OCI-LY1 (cell line): ENCODE results near the gene MTCL3.

Experiments
- H2AFZ ChIP-seq: fragments of 200-600 bp; sonication (generic), shearing (Covaris generic); 2 replicates; pipeline ENCODE4 v1.6.0; 2014; ENCODE audit warnings: antibody characterized with exemption, mild to moderate bottlenecking, low read length
- H3F3A ChIP-seq: fragments of 200-600 bp; sonication (generic), shearing (Covaris generic); 2 replicates; pipeline ENCODE4 v1.6.0; 2014; ENCODE audit warnings: mild to moderate bottlenecking, antibody characterized with exemption, low read length, moderate library complexity; ENCODE audit not compliant: insufficient read depth
- H3K27ac ChIP-seq: fragments of 200-600 bp; sonication (generic); 2 replicates; pipeline ENCODE4 v1.5.1; 2014; ENCODE audit warnings: low read length, mixed run types, mild to moderate bottlenecking, low read depth; ENCODE audit not compliant: poor library complexity, severe bottlenecking
- H3K27me3 ChIP-seq: fragments of 200-600 bp; sonication (generic); 2 replicates; pipeline ENCODE4 v1.6.0; 2014; ENCODE audit warnings: antibody characterized with exemption, mild to moderate bottlenecking, low read length, moderate library complexity; ENCODE audit not compliant: insufficient read depth
- H3K36me3 ChIP-seq: fragments of 200-600 bp; sonication (generic); 2 replicates; pipeline ENCODE4 v1.6.1; 2014; ENCODE audit warnings: mild to moderate bottlenecking, antibody characterized with exemption, low read length, moderate library complexity, mixed read lengths; ENCODE audit not compliant: insufficient read depth
- H3K4me1 ChIP-seq: fragments of 200-600 bp; sonication (generic); 2 replicates; pipeline ENCODE4 v1.5.1; 2014; ENCODE audit warnings: mild to moderate bottlenecking, low read length, moderate library complexity; ENCODE audit not compliant: insufficient read depth, severe bottlenecking
- H3K4me2 ChIP-seq: fragments of 200-600 bp; sonication (generic), shearing (Covaris generic); 2 replicates; pipeline ENCODE4 v1.6.1; 2014; ENCODE audit warnings: low read length
- H3K4me3 ChIP-seq: fragments of 200-600 bp; sonication (generic); 2 replicates; pipeline ENCODE4 v1.5.1; 2014; ENCODE audit warnings: low read length, low read depth, mild to moderate bottlenecking, mixed read lengths; ENCODE audit not compliant: poor library complexity, severe bottlenecking
- H3K79me2 ChIP-seq: fragments of 200-600 bp; shearing (Covaris generic); 2 replicates; pipeline ENCODE4 v1.6.1; 2016; ENCODE audit warnings: mixed run types, low read length, mixed read lengths; ENCODE audit not compliant: insufficient read depth
- H3K9ac ChIP-seq: fragments of 200-600 bp; sonication (generic), shearing (Covaris generic); 2 replicates; pipeline ENCODE4 v1.6.1; 2014; ENCODE audit warnings: mild to moderate bottlenecking, low read length, mixed read lengths
- H3K9me2 ChIP-seq: fragments of 200-600 bp; sonication (generic), shearing (Covaris generic); 2 replicates; pipeline ENCODE4 v1.6.1; 2014; ENCODE audit warnings: low read depth, mild to moderate bottlenecking, low read length, mixed read lengths
- H3K9me3 ChIP-seq: fragments of 200-600 bp; shearing (Covaris generic); 2 replicates; pipeline ENCODE4 v1.6.1; 2014; ENCODE audit warnings: low read length, mixed read lengths
- H4K20me1 ChIP-seq: fragments of 200-600 bp; sonication (generic), shearing (Covaris generic); 2 replicates; pipeline ENCODE4 v1.6.0; 2016; ENCODE audit warnings: mild to moderate bottlenecking, low read length; ENCODE audit not compliant: insufficient read depth
- CTCF ChIP-seq: fragments of 200-600 bp; sonication (generic), shearing (Covaris generic); IDR thresholded peaks from 2 replicates; pipeline ENCODE4 v1.5.1; 2017; ENCODE audit warnings: mild to moderate bottlenecking, antibody characterized with exemption, low read length, moderate library complexity, mixed read lengths
- EZH2 ChIP-seq: fragments of 200-600 bp; sonication (generic), shearing (Covaris generic); IDR thresholded peaks from 2 replicates; pipeline ENCODE4 v1.8.0; 2017; ENCODE audit warnings: borderline replicate concordance, mixed run types, mild to moderate bottlenecking, antibody characterized with exemption, low read length, moderate library complexity, mixed read lengths

The MTCL3 gene

GRCh38 chr6:127515234-127515793 lies 3.8 kb downstream of the MTCL3 start:
- Histone ChIP-seq H3K9me2 (no peaks in the 10 kb centered on the region), H3K4me1 (peaks cover 8% of the 10 kb centered on the region), H3K4me3 (peak overlapping the region; percentile 62), H3F3A (no peaks in the 10 kb centered on the region), H2AFZ (no peak overlapping the region), H3K27ac (no peak overlapping the region), H3K27me3 (no peaks in the 10 kb centered on the region), H3K4me2 (peak overlapping the region; percentile 94), H3K9ac (no peak overlapping the region), H4K20me1 (no peaks in the 10 kb centered on the region), H3K36me3 (no peaks in the 10 kb centered on the region), H3K79me2 (no peaks in the 10 kb centered on the region), H3K9me3 (no peaks in the 10 kb centered on the region)
- TF ChIP-seq CTCF: peak; percentile 15; the same call in 1 of the 2 replicates
- TF ChIP-seq EZH2: no peak

- H3K9me2 ChIP-seq: no peaks in the 10 kb centered on the region
- TF ChIP-seq EZH2: no peak
- TF ChIP-seq CTCF: no peak
- no peak overlapping the region for H2AFZ ChIP-seq
- H3F3A ChIP-seq: no peaks in the 10 kb centered on the region
- H3K4me3 ChIP-seq: no peak overlapping the region
- H3K27ac ChIP-seq: no peak overlapping the region
- H3K9me3 ChIP-seq: no peaks in the 10 kb centered on the region
- no peaks in the 10 kb centered on the region for H3K79me2 ChIP-seq
- no peak overlapping the region for H3K4me2 ChIP-seq
- H3K4me1 ChIP-seq: peaks cover 8% of the 10 kb centered on the region
- H3K36me3 ChIP-seq: no peaks in the 10 kb centered on the region
- H3K27me3 ChIP-seq: no peaks in the 10 kb centered on the region
- no peaks in the 10 kb centered on the region for H4K20me1 ChIP-seq
- H3K9ac ChIP-seq: no peak overlapping the region
Measured at GRCh38 chr6:127514773-127515227, 4.3 kb downstream of the MTCL3 start.

GRCh38 chr6:127514179-127514772 lies 4.9 kb downstream of the MTCL3 start:
- no peak overlapping the region for H3K4me2 ChIP-seq
- no peaks in the 10 kb centered on the region for H3K27me3 ChIP-seq
- no peaks in the 10 kb centered on the region for H3K9me3 ChIP-seq
- no peak overlapping the region for H3K9ac ChIP-seq
- H2AFZ ChIP-seq: no peak overlapping the region
- no peaks in the 10 kb centered on the region for H3K36me3 ChIP-seq
- H4K20me1 ChIP-seq: no peaks in the 10 kb centered on the region
- H3K4me1 ChIP-seq: peaks cover 8% of the 10 kb centered on the region
- H3F3A ChIP-seq: no peaks in the 10 kb centered on the region
- H3K9me2 ChIP-seq: no peaks in the 10 kb centered on the region
- no peaks in the 10 kb centered on the region for H3K79me2 ChIP-seq
- H3K4me3 ChIP-seq: no peak overlapping the region
- TF ChIP-seq CTCF (no peak), EZH2 (no peak)
- no peak overlapping the region for H3K27ac ChIP-seq
